ENCODE data around the gene CCDC187.

The CCDC187 gene

DNA sequence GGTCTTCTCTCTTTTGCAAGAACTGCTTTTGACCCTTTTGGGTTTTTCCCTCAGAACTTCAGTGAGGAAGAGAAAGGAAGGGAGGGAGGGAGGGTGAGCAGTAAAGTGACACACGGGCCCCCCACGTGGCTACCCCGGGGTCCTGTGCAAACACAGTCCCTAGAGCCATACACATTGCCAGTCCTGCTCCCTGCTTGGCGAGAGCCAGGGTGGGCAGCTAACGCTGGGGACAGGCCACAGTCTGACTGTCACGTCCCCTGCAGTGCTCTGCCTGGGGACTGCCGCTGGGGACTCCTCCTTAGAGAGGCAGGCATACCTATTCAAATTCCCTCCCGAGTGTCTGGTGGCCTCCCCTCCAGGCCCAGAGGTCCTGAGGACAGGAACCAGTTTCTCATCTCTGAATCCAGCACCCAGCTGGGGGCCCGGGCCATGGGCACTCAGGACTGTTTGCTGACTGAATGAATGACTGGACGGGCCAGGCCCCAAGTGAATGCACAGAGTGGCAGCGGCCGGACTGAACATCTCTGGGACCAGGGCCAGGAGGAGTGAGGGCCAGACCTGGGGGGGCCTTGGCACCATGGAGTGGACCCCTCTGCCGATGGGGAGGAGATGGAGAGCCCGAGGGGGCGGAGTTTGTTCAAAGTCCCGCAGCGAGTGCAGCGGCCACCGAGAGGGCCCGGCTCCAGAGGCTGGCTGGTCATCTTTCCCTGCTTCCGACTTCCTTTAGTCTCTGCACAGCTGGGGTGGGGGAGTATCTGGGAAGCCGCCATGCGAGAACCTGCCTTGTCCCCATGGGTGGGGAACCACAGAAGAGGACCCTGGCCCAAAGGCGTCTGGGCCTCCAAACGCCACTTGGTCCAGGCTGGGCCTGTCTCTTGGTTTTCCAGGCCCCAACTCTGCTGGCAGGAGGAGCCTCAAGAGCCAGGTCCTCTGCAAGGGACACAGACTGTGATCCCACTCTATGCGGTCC lies 5.8 kb downstream of the CCDC187 start:
- no peak for DNase-seq (ENCODE audit: low spot score)

DNA sequence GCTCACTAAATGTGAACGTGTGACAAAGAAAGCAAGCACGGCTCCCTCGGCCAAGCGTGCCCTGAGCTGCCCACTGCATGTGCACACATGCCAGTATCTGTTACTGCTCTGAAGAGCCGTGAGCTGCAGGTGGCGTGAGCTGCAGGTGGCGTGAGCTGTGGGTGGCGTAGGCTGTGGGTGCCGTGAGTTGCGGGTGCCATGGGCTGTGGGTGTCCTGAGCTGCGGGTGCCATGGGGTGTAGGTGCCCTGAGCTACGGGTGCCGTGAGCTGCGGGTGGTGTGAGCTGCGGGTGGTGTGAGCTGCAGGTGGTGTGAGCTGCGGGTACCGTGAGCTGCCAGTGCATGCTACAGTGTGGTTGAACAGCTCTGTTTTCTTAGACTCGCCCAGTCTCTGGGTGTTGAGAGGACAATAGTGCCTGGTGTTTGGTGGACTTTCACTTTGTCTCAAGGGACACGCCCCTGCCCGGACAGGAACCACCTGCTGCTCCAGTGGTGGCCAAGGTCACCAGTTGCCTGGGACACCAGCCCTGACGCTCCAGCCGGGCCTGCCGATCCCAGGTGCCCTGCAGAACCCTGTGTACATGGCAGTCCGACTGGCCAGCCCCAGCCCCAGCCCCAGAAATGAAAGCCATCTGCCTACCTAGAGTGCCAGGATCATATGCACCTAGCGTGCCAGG lies 6.7 kb downstream of the CCDC187 start:
- DNase-seq (ENCODE audit: low spot score), result no peak

DNA sequence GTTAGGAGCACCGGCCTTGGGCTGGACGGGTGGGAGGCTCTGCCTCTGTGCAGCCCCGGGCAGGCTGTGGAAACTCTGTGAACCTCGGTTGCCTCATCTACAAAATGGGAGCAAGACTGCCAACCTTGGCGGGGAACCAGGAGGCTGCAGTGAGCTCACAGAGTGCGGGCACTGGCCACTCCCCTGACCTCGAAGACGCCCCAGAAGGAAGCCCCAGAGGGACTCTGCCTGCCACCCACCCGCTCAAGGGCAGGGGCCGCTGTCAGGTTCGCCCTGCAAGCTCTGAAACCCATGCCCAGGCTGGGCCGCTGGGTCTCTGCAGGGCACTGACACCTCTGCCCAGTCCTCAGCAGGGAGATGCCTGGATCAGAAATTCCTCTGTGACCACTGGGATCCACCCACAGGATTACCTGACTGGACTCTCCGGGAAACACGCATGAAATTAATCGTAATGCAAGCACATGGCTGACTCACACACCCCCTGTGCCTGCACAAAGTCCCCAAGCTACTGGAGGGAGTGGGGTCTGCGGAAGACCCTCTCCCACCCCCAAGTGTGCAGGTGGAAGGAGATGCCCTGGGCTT lies 7.4 kb downstream of the CCDC187 start:
- DNase-seq (ENCODE audit: low spot score), result no peak

DNA sequence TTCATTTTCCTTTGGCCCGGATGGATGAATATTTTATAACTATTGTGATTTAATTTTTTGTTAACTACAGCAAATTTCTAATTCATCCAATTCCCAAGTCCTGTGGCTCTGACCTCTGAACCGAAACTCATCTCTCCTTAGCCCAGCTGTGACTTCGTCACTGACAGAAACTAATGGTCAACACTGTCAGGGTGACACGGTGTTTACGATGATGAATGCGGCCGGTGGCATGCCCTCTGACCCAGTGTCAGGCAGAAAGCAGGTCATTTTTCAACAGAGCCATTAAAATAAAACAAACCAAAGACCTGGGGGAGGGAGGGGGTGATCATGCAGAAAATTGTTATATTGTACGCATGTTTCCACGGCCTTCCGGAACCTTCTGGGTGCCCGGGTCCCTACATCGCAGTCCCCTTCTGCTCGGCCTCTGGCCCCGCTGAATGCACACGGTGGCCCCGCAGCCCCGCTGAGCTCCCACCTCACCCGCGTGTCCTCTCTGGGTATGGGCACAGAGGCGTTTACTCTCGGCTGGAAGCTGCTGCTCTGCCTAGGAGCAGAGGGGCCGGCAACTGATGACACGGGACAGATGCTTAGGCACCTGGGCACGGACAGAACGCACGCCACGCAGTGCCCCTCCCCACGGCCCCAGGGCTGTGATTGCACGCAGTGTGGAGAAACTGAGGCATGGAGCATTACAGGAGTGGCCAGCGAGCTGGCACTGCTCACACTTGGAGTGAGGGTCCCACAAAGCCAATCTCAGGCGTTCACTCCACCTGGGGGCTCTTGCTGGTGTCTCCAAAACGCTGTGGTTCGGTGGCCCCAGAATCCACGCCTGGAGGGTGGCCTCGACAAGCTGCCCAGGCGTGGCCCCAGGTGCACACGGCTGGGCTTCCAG lies 8.1 kb downstream of the CCDC187 start:
- DNase-seq (ENCODE audit: low spot score), result no peak

DNA sequence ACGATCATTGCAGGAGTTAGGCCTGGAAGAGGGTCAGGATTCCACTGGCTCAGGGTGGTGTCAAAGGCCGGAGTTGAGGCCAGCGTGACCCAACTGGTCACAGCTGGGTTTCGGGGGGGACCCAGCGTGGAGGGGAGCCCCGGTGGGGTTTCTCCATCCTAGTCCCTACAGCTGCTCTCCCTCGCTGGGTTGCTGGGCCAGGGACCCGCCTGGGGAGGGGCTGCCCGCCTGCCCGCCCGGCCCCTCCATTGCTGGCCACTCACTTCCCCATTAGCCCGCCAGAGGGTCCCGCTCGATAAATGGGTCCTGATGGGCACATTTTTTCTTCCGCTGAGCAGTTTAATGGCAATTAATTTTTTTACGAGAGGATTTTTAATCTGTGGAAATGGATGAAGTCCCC lies 8.8 kb downstream of the CCDC187 start:
- DNase-seq (ENCODE audit: low spot score), result no peak

DNA sequence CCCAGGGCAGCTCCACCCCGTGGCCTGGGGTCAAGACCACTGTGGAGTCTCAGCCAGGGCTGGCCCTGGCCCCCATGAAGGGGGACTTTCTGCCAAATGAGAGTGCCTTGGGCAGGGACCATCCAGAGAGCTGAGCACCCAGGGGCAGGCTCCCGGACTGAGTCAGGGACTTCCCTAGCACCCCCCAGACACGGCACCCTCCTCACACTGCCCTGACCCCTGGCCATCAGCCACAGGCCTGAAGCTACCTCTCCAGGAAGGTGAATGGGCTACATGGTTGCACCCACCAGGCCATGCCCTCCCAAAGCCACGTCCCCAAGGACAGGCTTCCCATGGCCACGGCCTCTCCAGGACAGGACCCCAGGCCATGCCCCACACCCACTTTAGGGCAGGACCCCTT lies 9.5 kb downstream of the CCDC187 start:
- DNase-seq (ENCODE audit: low spot score), result no peak

DNA sequence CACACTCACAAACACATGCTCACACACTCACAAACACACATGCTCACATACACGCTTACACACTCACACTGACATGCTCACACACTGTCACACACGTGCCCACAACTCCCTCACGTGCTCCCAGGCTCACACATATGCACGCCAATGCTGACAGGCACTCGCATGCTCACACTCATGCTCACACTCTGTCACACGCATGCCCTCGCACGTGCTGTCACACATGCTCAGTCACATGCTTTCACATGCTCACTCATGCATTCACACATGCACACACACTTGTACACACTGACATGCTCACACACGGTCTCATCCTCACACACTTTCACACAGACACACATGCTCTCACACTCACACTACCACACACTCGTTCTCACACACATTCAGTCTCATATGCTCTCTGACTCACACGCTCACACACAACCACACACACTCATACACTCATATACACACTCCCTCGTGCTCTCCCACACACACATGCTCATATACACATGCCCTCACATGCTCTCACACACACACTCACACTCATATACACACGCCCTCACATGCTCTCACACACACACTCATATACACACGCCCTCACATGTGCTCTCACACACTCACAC lies 10.3 kb downstream of the CCDC187 start:
- DNase-seq (ENCODE audit: low spot score), result no peak

DNA sequence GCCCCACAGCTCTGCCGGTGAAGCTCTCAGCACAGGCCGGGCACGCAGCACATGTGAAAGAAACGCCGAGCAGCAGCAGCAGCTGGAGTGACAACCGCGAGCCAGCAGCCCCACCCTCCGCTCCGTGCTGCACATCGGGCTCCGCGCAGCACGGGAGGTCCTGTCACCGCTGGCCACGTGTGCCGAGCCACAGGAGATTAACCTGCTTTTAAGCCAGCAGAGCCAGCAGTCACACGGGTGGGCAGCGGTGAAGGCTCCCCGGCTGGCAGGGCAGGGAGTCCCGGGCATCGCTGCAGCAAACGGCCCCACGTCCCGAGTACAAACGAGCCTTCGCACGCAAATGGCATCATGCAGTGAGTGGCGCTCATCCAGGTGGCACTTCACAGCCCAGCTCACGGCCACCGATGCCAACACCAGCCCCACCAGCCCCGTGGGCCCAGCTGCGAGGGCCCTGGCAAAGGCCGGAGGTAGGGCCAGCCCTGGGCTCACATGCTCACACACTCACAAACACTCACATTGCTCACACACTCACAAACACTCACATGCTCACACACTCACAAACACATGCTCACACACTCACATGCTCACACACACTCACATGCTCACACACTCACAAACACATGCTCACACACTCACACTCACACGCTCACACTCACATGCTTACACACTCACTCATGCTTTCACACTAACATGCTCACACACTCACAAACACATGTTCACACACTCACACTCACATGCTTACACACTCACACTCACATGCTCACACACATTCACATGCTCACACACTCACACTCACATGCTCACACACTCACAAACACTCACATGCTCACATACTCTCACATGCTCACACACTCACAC lies 11.1 kb downstream of the CCDC187 start:
- no peak for DNase-seq (ENCODE audit: low spot score)

DNA sequence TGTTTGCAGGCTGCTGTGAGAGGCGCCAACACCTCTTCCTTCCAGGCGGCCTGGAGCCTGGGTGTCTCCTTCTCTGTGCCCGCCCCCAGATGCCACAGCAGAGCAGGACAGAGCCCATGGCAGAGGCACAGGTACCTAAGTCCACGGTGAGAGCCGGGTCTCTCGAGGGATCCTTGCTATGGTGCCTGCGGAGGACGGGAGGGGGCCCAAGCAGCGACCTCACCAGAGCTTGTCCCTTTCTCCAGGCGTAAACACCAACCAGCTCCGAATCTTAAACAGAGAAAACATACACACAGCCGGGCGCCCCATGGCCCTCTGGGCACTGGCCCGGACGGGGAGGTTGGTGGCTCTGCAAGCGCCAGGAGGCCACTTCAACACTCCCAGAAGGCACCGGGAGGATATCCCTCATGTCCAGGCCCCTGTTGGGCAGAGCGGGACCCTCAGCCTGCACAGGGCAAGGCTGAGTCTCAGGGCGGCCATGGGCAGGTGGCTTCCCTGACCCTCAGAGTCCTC lies 11.8 kb downstream of the CCDC187 start:
- no peak for DNase-seq (ENCODE audit: low spot score)

DNA sequence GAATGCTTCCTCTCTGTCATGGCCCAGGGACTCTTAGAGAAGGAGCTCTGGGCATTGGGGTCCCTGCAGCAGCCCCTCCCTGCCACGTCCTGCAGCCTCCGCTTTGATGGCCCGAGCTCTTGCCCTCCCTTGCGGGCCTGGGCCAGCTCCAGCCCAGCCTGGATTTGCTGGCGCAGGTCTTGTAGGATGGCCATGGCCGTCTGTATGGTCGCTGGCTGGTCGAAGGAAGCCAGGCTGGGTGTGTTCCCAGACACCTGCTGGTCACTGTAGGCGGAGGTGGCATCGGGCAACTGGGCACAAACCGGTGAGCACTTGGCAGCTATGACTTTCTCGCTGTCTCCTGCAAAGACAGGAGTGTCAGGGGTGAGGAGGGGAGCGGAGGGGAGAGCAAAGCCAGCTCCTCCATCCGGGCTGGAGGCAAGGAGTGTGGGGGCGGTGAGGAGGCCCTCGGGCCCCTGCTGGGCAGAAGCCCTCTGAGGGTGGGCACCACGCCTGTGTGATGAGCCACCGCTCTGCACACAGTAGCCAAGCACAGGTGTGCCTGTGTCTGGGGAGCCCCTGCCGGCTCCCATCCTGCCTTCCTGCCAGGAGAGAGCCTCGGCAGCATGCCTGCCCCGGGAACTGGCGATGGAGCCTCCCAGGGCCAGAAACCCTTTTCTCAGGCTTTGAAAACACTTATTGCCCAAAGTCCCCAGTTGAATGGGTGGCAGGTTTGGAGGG lies 12.4 kb downstream of the CCDC187 start:
- no peak for DNase-seq (ENCODE audit: low spot score)

DNA sequence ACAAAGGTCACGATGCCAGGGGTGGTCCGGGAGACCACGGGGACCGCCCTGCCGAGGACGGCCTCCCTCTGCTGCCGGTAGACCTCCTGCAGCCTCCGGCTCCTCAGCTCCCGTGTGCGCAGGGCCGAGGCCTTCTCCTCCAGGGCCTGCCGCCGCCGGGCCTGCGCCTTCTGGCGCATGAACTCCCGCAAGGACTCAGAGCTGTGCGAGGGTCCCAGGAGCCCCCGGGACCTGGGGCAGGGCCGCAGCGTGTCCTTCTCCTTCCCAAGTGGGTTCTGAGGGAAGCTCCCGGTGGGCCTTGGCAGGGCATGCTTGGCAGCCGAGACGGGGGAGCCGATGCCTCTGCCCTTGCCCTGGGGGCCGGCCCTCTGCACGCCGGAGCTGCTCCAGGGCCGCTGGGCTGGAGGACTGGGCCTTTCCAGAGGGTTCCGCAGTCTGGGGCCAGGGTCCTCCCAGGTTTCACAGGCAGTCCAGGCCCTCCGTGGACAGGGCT lies 13.3 kb downstream of the CCDC187 start:
- DNase-seq (ENCODE audit: low spot score), result no peak

DNA sequence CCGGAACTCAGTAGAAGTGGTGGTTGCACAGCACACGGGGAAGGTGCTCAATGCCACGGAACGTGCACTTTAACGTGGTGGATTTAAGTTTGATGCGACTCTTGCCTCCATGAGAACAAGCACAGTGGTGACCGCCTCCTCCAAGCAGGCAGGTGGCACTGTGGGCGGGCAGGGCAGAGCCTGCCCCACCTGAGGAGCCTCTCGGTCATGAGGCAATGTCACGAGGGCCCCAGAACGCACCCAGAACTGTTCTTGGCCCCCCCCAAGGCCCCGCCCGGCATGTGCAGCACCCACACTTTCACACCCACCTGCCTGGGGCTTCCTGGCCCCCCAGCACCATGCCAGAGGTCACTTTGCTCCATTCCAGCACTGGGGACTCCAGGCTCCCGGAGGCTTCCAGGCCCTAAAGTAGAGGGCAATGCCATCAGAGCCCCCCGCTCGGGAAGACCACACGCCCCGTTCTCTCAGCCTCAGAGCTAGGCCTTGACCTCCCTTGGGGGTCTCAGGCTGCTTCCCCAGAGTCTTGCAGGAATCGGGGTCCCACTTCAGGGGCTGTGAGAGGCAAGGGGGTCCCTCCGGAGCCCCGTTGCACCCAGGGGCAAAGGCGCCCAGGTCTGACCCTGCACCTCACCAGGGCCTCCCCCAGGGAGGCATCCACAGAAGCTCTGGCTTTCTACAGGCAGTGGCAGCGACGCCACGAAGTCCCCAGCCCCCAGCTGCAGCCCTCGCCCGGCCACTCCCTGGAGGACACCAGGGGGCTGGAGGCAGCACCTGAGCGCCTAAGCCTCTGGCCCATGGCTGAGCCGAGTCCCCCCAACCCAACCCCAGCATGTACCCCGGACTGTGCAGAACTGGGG lies 14.0 kb downstream of the CCDC187 start:
- no peak for DNase-seq (ENCODE audit: low spot score)

DNA sequence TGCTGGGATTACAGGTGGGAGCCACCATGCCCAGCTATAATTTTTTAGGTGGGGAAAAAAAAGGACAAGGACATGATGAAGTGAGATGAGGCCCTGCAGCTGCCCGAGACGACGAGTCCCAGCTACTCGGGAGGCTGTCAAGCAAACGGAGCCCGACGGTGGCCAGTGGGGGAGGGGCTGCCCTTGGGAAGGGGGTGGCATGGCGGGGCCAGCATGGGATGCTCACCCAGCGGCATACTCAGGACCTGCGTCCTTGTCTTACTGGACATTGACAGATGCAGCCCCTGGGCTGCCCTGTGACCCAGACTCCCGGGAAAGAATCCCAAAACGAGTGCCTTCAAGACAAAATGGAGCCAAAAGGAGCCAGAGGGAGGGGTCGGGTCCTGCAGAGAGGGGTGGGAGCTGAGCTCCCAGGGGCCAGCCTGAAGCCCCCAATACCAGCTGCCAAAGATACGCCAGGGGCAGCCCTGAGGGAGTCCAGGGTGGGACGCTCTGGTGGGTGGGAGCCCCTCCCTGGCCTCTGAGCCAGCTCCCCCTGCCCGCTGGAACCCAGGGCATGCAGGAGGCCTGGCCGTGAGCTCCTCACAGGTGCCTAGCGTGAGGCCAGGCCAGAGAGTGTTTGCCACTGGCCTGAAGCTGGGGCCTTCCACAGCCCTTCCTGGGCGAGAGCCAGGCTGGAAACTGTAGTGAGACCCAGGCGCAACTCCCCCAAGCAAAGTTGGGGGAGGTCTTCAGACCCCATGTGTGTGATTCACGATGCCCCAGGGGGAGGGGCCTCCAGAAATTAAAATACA lies 15.7 kb downstream of the CCDC187 start:
- no peak for DNase-seq (ENCODE audit: low spot score)

DNA sequence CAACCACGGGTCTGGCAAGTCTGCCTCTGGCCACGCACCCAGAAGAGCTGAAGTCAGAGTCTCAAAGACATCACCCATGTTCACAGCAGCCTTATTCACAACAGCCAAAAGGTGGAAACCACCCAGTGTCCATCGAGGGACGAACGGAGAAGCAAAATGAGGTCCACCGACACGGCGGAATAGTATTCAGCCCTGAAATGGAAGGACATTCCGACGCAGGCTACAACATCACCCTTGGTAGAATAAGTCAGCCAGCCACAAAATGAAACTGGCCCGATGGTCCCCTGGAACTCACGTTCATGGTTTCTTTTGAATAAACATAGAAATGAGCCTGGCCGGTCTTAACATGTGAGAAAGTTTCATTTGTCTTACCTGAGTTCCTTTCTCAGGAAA lies 16.9 kb downstream of the CCDC187 start:
- DNase-seq (ENCODE audit: low spot score), result no peak

DNA sequence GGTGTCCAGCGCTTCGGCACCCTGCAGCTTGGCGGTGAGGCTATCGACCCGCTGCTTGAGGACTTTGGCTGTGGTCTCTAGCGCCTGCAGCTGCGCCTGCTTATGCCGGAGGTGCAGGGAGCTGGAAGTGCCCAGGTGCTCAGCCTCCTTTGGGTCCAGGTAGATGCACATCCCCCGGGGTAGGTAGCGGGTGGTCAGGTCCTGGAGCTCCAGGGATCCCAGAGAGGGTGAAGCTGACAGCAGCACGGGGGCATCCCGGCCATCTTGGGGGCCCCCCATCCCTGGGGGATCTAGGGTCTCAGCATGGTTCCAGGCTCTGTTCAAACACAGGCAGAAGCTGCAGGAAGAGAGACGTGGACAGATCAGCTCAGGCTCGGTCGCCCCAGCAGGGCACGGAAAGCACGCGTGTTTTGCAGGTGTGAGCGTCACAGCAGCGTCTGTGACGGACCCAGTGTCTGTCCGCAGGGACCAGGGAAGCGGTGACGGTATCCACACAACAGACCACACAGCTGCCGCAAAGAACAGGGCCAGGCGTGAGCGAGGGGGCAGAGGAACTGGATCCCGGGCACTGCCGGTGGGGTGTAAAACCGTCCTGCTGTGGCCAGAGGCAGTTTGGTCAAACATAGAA lies 17.4 kb downstream of the CCDC187 start:
- no peak for DNase-seq (ENCODE audit: low spot score)

DNA sequence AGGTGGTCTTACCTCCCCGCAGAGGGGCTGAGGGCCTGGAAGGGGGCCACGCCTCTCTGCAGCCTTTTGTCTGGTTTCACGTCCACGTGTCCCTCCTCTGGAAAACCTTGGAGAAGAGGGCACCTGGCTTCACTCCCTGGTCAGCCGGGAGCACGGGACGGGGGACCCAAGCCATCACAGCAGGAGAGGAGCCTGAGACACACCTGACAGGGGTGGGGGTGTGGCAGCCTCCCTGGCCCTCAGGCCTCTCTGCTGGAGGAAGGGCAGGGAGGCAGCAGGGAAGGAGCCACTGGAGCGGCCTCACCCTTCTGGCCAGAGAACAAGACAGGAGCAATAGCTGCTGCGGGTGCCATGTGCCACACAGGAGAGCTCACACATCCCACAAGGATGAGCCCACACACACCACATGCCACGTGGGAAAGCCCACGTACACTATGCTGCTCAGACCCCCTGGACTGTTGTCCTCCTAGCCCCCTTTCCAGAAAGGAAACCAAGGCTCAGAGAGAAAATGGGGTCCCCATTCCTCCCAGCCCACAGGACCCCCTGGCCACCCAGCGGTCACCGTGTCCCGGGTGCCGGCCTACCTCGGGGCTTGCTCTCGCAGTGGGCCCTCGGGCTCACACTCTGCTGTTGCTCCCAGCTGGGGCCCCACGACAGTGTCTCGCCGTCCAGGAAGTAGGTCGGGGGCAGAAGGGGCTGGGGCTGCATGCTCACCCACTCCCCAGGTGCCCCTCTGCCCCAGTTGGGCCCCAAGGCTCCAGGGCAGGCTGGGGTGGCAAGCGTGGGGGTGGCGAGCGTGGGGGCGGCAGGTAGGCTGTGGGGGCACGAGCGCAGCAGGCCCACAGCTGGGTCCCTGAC lies 18.2 kb downstream of the CCDC187 start:
- no peak for DNase-seq (ENCODE audit: low spot score)

All from SK-N-DZ (cell line).